Neural progenitor cell (in vitro differentiated cells): Measurements from ENCODE around the gene TAS2R41. TPM values are rescaled to one million over a fixed set of nuclear protein-coding genes. Genes with fewer than 3 reads are reported as not detected.

Experiments
- DNase-seq: peaks from one replicate; pipeline ENCODE4 v3.0.0-alpha.2; 2016; ENCODE audit warnings: low spot score
- H2AFZ ChIP-seq: fragments of 200-600 bp; sonication (generic); replicated peaks from 2 replicates; pipeline ENCODE4 v1.6.1; 2016; ENCODE audit warnings: antibody characterized with exemption
- H3F3A ChIP-seq: fragments of 200-600 bp; sonication (generic); 2 replicates; pipeline ENCODE4 v1.6.1; 2016; ENCODE audit warnings: antibody characterized with exemption, low read depth
- H3K27ac ChIP-seq: fragments of 200-600 bp; sonication (generic); 2 replicates; pipeline ENCODE4 v1.5.1; 2016; ENCODE audit warnings: mild to moderate bottlenecking
- H3K27me3 ChIP-seq: fragments of 200-600 bp; sonication (generic); 2 replicates; pipeline ENCODE4 v1.6.1; 2016; ENCODE audit warnings: mild to moderate bottlenecking, moderate library complexity
- H3K36me3 ChIP-seq: fragments of 200-600 bp; sonication (generic); 2 replicates; pipeline ENCODE4 v1.5.1; 2016
- H3K4me1 ChIP-seq: fragments of 200-600 bp; sonication (generic); 2 replicates; pipeline ENCODE4 v1.6.1; 2016; ENCODE audit warnings: mixed run types
- H3K4me2 ChIP-seq: fragments of 200-600 bp; sonication (generic); 2 replicates; pipeline ENCODE4 v1.6.1; 2016
- H3K4me3 ChIP-seq: fragments of 200-600 bp; sonication (generic); 2 replicates; pipeline ENCODE4 v1.5.1; 2016
- H3K79me2 ChIP-seq: fragments of 200-600 bp; sonication (generic); 2 replicates; pipeline ENCODE4 v1.6.1; 2016; ENCODE audit warnings: low read depth
- H3K9ac ChIP-seq: fragments of 200-600 bp; sonication (generic); 2 replicates; pipeline ENCODE4 v1.6.1; 2016
- H3K9me3 ChIP-seq: fragments of 200-600 bp; sonication (generic); 2 replicates; pipeline ENCODE4 v1.5.1; 2016; ENCODE audit warnings: low read depth
- H4K20me1 ChIP-seq: fragments of 200-600 bp; sonication (generic); 2 replicates; pipeline ENCODE4 v1.6.1; 2016; ENCODE audit warnings: low read depth
- H3K27ac Mint-ChIP-seq: 3 replicates; pipeline ENCODE4 v1.8.0; 2021; ENCODE audit warnings: mixed read lengths
- H3K27me3 Mint-ChIP-seq: 2 replicates; pipeline ENCODE4 v1.8.0; 2022; ENCODE audit warnings: low read depth, mild to moderate bottlenecking, inconsistent platforms, moderate library complexity, mixed read lengths; ENCODE audit not compliant: insufficient read depth
- H3K36me3 Mint-ChIP-seq: 3 replicates; pipeline ENCODE4 v1.8.0; 2021; ENCODE audit warnings: mixed read lengths
- H3K4me1 Mint-ChIP-seq: 3 replicates; pipeline ENCODE4 v1.8.0; 2021; ENCODE audit warnings: mixed read lengths
- H3K4me3 Mint-ChIP-seq: 3 replicates; pipeline ENCODE4 v1.8.0; 2021; ENCODE audit warnings: mild to moderate bottlenecking, moderate library complexity, mixed read lengths
- H3K9me3 Mint-ChIP-seq: 3 replicates; pipeline ENCODE4 v1.8.0; 2020; ENCODE audit warnings: mixed read lengths
- EZH2 ChIP-seq: fragments of 200-600 bp; sonication (generic); IDR thresholded peaks from 2 replicates; pipeline ENCODE4 v1.6.1; 2017; ENCODE audit warnings: antibody characterized with exemption, mild to moderate bottlenecking, moderate library complexity
- EZH2phosphoT487 ChIP-seq: fragments of 200-600 bp; sonication (generic); IDR thresholded peaks from 2 replicates; pipeline ENCODE4 v1.6.1; 2017; ENCODE audit warnings: antibody characterized with exemption
- total RNA-seq: library from RNA; depleted of rRNA; stranded (reverse); fragments of >200 nt; gene quantifications from 2 replicates; pipeline ENCODE4 v1.2.3, GENCODE V29; 2015; ENCODE audit warnings: low replicate concordance
- TF ChIP-seq, protein P1 (sequence below): fragments of 200-600 bp; sonication (generic); IDR thresholded peaks from 2 replicates; pipeline ENCODE4 v1.5.1; 2017; ENCODE audit warnings: antibody characterized with exemption, mild to moderate bottlenecking

Gene TAS2R41
- total RNA-seq, 1 donor from 2014 or later, result not detected

DNA sequence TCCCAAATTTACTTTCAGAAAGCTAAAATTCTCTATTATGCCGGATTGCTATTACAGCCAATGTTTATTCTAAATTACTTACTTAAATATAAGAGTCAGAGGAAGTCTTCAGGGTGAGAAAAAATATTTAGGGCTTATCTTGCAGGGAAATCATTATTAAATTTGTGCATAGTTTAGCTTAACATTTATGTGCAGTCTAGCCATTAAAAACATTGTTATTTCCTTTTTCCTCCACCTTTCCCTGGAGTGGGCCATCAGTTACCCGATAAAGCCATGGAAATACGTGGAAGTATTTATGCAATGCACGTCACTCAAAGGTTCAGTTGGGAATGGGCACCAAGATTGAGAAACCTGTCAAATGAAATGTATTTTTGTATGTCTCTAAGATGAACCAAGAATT, 43.9 kb upstream of the TAS2R41 start:
- no peaks in the 10 kb centered on the region for H3K27me3 Mint-ChIP-seq
- H3K4me3 ChIP-seq, result no peak overlapping the region
- no peaks in the 10 kb centered on the region for H3K9me3 ChIP-seq
- H2AFZ ChIP-seq, result no peak overlapping the region
- no peak overlapping the region for H3K27ac Mint-ChIP-seq
- H3K36me3 ChIP-seq, result no peaks in the 10 kb centered on the region
- TF ChIP-seq EZH2 (no peak), EZH2phosphoT487 (no peak)
- TF ChIP-seq, protein P1, sequence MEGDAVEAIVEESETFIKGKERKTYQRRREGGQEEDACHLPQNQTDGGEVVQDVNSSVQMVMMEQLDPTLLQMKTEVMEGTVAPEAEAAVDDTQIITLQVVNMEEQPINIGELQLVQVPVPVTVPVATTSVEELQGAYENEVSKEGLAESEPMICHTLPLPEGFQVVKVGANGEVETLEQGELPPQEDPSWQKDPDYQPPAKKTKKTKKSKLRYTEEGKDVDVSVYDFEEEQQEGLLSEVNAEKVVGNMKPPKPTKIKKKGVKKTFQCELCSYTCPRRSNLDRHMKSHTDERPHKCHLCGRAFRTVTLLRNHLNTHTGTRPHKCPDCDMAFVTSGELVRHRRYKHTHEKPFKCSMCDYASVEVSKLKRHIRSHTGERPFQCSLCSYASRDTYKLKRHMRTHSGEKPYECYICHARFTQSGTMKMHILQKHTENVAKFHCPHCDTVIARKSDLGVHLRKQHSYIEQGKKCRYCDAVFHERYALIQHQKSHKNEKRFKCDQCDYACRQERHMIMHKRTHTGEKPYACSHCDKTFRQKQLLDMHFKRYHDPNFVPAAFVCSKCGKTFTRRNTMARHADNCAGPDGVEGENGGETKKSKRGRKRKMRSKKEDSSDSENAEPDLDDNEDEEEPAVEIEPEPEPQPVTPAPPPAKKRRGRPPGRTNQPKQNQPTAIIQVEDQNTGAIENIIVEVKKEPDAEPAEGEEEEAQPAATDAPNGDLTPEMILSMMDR, result no peak
- H3K4me2 ChIP-seq, result no peak overlapping the region
- no peaks in the 10 kb centered on the region for H3K36me3 Mint-ChIP-seq
- peaks cover 2% of the 10 kb centered on the region for H3K9me3 Mint-ChIP-seq
- no peaks in the 10 kb centered on the region for H4K20me1 ChIP-seq
- no peaks in the 10 kb centered on the region for H3K4me1 Mint-ChIP-seq
- H3K27me3 ChIP-seq, result no peaks in the 10 kb centered on the region
- no peaks in the 10 kb centered on the region for H3K79me2 ChIP-seq
- H3K4me1 ChIP-seq, result no peaks in the 10 kb centered on the region
- no peak overlapping the region for H3K9ac ChIP-seq
- H3K27ac ChIP-seq, result no peak overlapping the region
- H3K4me3 Mint-ChIP-seq, result no peak overlapping the region
- no peak for DNase-seq
- H3F3A ChIP-seq, result no peaks in the 10 kb centered on the region

DNA sequence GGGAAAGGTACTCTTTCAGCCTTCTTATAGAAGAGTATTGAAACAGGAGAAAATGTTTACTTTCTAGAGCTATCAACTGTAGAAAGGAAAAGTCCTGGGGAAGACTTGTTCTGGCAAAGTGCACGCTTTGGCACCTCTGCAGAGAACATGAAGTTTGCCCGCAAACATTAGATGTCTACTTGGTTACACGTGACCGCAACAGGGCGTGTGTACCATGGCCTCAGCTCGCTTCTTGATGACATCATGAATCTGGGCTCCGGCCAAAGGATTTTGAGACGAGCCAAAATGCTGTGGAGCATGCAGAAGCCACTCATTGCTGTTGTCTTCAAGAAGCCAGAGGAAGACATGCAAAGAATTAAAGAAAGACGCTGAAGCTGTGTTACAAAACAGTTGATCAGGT, 43.0 kb upstream of the TAS2R41 start:
- H3K9me3 ChIP-seq, result no peaks in the 10 kb centered on the region
- Mint-ChIP-seq H3K27me3 (no peaks in the 10 kb centered on the region), H3K4me1 (no peaks in the 10 kb centered on the region), H3K4me3 (no peak overlapping the region), H3K9me3 (peaks cover 2% of the 10 kb centered on the region), H3K36me3 (no peaks in the 10 kb centered on the region), H3K27ac (no peak overlapping the region)
- no peaks in the 10 kb centered on the region for H4K20me1 ChIP-seq
- no peaks in the 10 kb centered on the region for H3K4me1 ChIP-seq
- H3K4me3 ChIP-seq, result no peak overlapping the region
- H2AFZ ChIP-seq, result no peak overlapping the region
- no peaks in the 10 kb centered on the region for H3K27me3 ChIP-seq
- no peak for DNase-seq
- TF ChIP-seq EZH2, result no peak
- no peak for TF ChIP-seq EZH2phosphoT487
- TF ChIP-seq, protein P1, result no peak
- no peak overlapping the region for H3K27ac ChIP-seq
- H3K4me2 ChIP-seq, result no peak overlapping the region
- no peaks in the 10 kb centered on the region for H3K36me3 ChIP-seq
- no peak overlapping the region for H3K9ac ChIP-seq
- H3K79me2 ChIP-seq, result no peaks in the 10 kb centered on the region
- H3F3A ChIP-seq, result no peaks in the 10 kb centered on the region

DNA sequence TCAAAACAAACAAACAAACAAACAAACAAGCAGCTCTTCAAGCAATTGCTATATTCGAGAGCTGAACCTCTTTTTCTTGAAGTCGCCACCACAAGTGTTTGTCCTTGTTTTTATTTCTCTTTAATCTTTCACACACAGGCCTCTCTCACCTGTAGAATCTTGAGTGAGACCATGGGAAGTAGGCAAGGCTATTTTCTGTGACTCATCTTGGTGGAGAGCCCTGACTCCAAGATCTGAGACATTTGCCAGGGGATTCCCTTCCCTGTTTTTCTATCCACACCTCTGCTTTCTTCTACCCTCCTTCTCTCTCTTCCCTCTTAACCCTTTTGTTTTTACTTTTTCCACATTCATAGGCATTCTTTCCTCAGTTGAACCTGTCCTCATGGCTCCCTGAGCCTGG, 42.4 kb upstream of the TAS2R41 start:
- Mint-ChIP-seq H3K4me3 (no peak overlapping the region), H3K27ac (no peak overlapping the region)
- H3K27ac ChIP-seq, result no peak overlapping the region

More for the DNA sequence above, 42.4 kb upstream of the TAS2R41 start:
- H3K4me1 ChIP-seq, result no peaks in the 10 kb centered on the region
- no peak overlapping the region for H3K9ac ChIP-seq
- no peak for DNase-seq
- H3K9me3 Mint-ChIP-seq, result peaks cover 2% of the 10 kb centered on the region
- H3K27me3 Mint-ChIP-seq, result no peaks in the 10 kb centered on the region
- H4K20me1 ChIP-seq, result no peaks in the 10 kb centered on the region
- H3K36me3 Mint-ChIP-seq, result no peaks in the 10 kb centered on the region
- no peaks in the 10 kb centered on the region for H3K9me3 ChIP-seq
- H2AFZ ChIP-seq, result no peak overlapping the region
- no peaks in the 10 kb centered on the region for H3K79me2 ChIP-seq
- no peak overlapping the region for H3K4me3 ChIP-seq
- H3F3A ChIP-seq, result no peaks in the 10 kb centered on the region
- no peaks in the 10 kb centered on the region for H3K4me1 Mint-ChIP-seq
- H3K27me3 ChIP-seq, result no peaks in the 10 kb centered on the region
- H3K36me3 ChIP-seq, result no peaks in the 10 kb centered on the region
- H3K4me2 ChIP-seq, result no peak overlapping the region
- TF ChIP-seq EZH2 (no peak), EZH2phosphoT487 (no peak)
- TF ChIP-seq, protein P1, result no peak
